OCI-LY7 (cell line): ENCODE data around the gene NARS2. TPM values are rescaled to one million over a fixed set of nuclear protein-coding genes. Genes with fewer than 3 reads are reported as not detected.

Experiments used
- BruUV-seq: library from RNA; stranded (reverse); fragments of 400-500 nt; replicated peaks from 2 replicates; lab custom pipeline; 2021; lab: Mats Ljungman, UMichigan
- CTCF ChIA-PET: fragments of 300-600 bp; sonication (Branson Sonifier 250); formaldehyde crosslinking; loops from one replicate; lab custom pipeline; 2022; ENCODE audit warnings: antibody characterized with exemption; ENCODE audit not compliant: unreplicated experiment; lab: Charles Lee
- POLR2A ChIA-PET: fragments of 300-600 bp; sonication (Branson Sonifier 250); formaldehyde crosslinking; loops from one replicate; lab custom pipeline; 2022; ENCODE audit warnings: antibody characterized with exemption; lab: Charles Lee
- DNase-seq: peaks from one replicate; pipeline ENCODE4 v3.0.0-alpha.2; 2015; ENCODE audit warnings: low spot score
- H2AFZ ChIP-seq: fragments of 200-600 bp; sonication (generic), shearing (Covaris generic); 2 replicates; pipeline ENCODE4 v1.6.1; 2014; ENCODE audit warnings: mild to moderate bottlenecking, antibody characterized with exemption, low read length, moderate library complexity
- H3K27ac ChIP-seq: fragments of 200-600 bp; sonication (generic); 2 replicates; pipeline ENCODE4 v1.5.1; 2014; ENCODE audit warnings: mixed run types, low read depth, mild to moderate bottlenecking, moderate library complexity, low read length, inconsistent platforms; ENCODE audit not compliant: poor library complexity, severe bottlenecking
- H3K36me3 ChIP-seq: fragments of 200-600 bp; sonication (generic); 2 replicates; pipeline ENCODE4 v1.6.1; 2014; ENCODE audit warnings: mild to moderate bottlenecking, antibody characterized with exemption, low read length, moderate library complexity, mixed read lengths; ENCODE audit not compliant: insufficient read depth
- H3K4me1 ChIP-seq: fragments of 200-600 bp; sonication (generic); 2 replicates; pipeline ENCODE4 v1.5.1; 2014; ENCODE audit warnings: mild to moderate bottlenecking, low read length; ENCODE audit not compliant: insufficient read depth, poor library complexity, severe bottlenecking
- H3K4me2 ChIP-seq: fragments of 200-600 bp; sonication (generic); 2 replicates; pipeline ENCODE4 v1.6.1; 2014; ENCODE audit warnings: mild to moderate bottlenecking, low read length
- H3K4me3 ChIP-seq: fragments of 200-600 bp; sonication (generic); 2 replicates; pipeline ENCODE4 v1.5.1; 2014; ENCODE audit warnings: mild to moderate bottlenecking, low read depth, low read length; ENCODE audit not compliant: poor library complexity, severe bottlenecking
- H3K79me2 ChIP-seq: fragments of 200-600 bp; sonication (generic); 2 replicates; pipeline ENCODE4 v1.6.1; 2016; ENCODE audit warnings: low read depth, mild to moderate bottlenecking, low read length, moderate library complexity, mixed read lengths; ENCODE audit not compliant: insufficient read depth
- H3K9me2 ChIP-seq: fragments of 200-600 bp; sonication (generic); 2 replicates; pipeline ENCODE4 v1.6.1; 2016; ENCODE audit warnings: mild to moderate bottlenecking, low read length, mixed read lengths; ENCODE audit not compliant: insufficient read depth
- H3K9me3 ChIP-seq: fragments of 200-600 bp; sonication (generic); 2 replicates; pipeline ENCODE4 v1.6.1; 2014; ENCODE audit warnings: mild to moderate bottlenecking, mixed run types, low read length, mixed read lengths
- H4K20me1 ChIP-seq: fragments of 200-600 bp; sonication (generic); 2 replicates; pipeline ENCODE4 v1.6.1; 2014; ENCODE audit warnings: mild to moderate bottlenecking, antibody characterized with exemption, low read length, moderate library complexity, mixed read lengths; ENCODE audit not compliant: insufficient read depth
- EZH2phosphoT487 ChIP-seq: fragments of 200-600 bp; sonication (generic); IDR thresholded peaks from 2 replicates; pipeline ENCODE4 v1.6.1; 2018; ENCODE audit warnings: low read depth, borderline replicate concordance, mild to moderate bottlenecking, mixed run types, antibody characterized with exemption, low read length, moderate library complexity, mixed read lengths
- intact Hi-C: fragments of 100-400 bp; cut with micrococcal nuclease; formaldehyde crosslinking; loops from one replicate; pipeline ENCODE4 v1.10.0; 2022; ENCODE audit not compliant: unreplicated experiment
- total RNA-seq, 2 experiments: library from RNA; depleted of rRNA in 1 of 2; stranded (reverse); fragments of >200 nt in 1 of 2; shearing (Covaris generic) in 1 of 2; gene quantifications; 2 replicates each; pipeline ENCODE4 v1.2.3, GENCODE V29; 2014 to 2022
- TF ChIP-seq, protein P1 (sequence below): fragments of 200-600 bp; sonication (generic); conservative IDR thresholded peaks from 2 replicates; pipeline ENCODE4 v1.5.1; 2014; ENCODE audit warnings: mild to moderate bottlenecking, antibody characterized with exemption, low read length, moderate library complexity, mixed read lengths

NARS2 gene
- total RNA-seq, 2 experiments from 2014 or later: 28.1 to 29.2 TPM

- Histone ChIP-seq H3K27ac (no peak overlapping the region), H3K9me3 (no peaks in the 10 kb centered on the region; the same call in 1 of the 2 replicates), H3K4me3 (no peak overlapping the region), H3K36me3 (peaks cover 40% of the 10 kb centered on the region), H3K4me1 (no peaks in the 10 kb centered on the region), H3K4me2 (no peak overlapping the region), H3K79me2 (no peaks in the 10 kb centered on the region), H3K9me2 (no peaks in the 10 kb centered on the region), H4K20me1 (no peaks in the 10 kb centered on the region), H2AFZ (no peak overlapping the region)
- no TSS peak for BruUV-seq
- ChIA-PET CTCF (no interaction called here), POLR2A (interaction anchor here (0.7 to 1.0 kb wide), 2 partner anchors 10 to 534 kb away, joined by 3 to 4 read pairs; no protein-coding TSS in a partner anchor)
- no peak for TF ChIP-seq EZH2phosphoT487
- TF ChIP-seq, protein P1, sequence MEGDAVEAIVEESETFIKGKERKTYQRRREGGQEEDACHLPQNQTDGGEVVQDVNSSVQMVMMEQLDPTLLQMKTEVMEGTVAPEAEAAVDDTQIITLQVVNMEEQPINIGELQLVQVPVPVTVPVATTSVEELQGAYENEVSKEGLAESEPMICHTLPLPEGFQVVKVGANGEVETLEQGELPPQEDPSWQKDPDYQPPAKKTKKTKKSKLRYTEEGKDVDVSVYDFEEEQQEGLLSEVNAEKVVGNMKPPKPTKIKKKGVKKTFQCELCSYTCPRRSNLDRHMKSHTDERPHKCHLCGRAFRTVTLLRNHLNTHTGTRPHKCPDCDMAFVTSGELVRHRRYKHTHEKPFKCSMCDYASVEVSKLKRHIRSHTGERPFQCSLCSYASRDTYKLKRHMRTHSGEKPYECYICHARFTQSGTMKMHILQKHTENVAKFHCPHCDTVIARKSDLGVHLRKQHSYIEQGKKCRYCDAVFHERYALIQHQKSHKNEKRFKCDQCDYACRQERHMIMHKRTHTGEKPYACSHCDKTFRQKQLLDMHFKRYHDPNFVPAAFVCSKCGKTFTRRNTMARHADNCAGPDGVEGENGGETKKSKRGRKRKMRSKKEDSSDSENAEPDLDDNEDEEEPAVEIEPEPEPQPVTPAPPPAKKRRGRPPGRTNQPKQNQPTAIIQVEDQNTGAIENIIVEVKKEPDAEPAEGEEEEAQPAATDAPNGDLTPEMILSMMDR: no peak
- intact Hi-C loops: no loop called here
- no peak for DNase-seq
Measured at GRCh38 chr11:78526497-78527146, 48.0 kb downstream of the NARS2 start.

GRCh38 chr11:78525720-78526119 lies 48.9 kb downstream of the NARS2 start:
- H3K79me2 ChIP-seq: no peaks in the 10 kb centered on the region
- no peaks in the 10 kb centered on the region for H3K4me1 ChIP-seq
- DNase-seq: no peak
- no peak overlapping the region for H3K4me3 ChIP-seq
- H3K27ac ChIP-seq: no peak overlapping the region
- H2AFZ ChIP-seq: no peak overlapping the region
- ChIA-PET CTCF (no interaction called here), POLR2A (interaction anchor here (0.6 to 1.0 kb wide), 3 partner anchors 11 to 533 kb away, joined by 3 to 6 read pairs (median 4); no protein-coding TSS in a partner anchor)
- no peak overlapping the region for H3K4me2 ChIP-seq
- H3K9me3 ChIP-seq: no peaks in the 10 kb centered on the region
- intact Hi-C loops: no loop called here
- no peaks in the 10 kb centered on the region for H3K9me2 ChIP-seq
- BruUV-seq: no TSS peak
- H3K36me3 ChIP-seq: peaks cover 33% of the 10 kb centered on the region
- no peaks in the 10 kb centered on the region for H4K20me1 ChIP-seq
- TF ChIP-seq EZH2phosphoT487: no peak
- TF ChIP-seq, protein P1: no peak

DNA sequence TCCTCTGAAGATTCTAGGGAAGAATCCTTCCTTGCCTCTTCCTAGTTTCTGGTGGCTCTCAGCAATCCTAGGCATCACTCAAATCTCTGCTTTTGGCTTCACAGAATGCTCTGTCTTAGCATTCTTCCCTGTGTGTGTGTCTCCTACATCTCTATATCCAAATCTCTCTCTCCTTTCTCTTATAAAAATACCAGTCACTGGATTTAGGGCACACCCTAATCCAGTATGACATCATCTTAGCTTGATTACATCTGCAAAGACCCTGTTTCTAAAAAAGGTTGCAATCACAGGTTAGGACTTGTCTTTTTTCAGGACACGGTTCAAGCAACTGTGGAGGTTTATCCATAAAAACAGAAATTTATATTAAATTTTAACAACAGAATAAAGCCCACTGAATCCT lies 54.4 kb downstream of the NARS2 start:
- H3K79me2 ChIP-seq: no peaks in the 10 kb centered on the region
- ChIA-PET POLR2A (interaction anchor here (1.0 to 1.2 kb wide), 2 partner anchors 17 to 24 kb away, joined by 3 to 4 read pairs; no protein-coding TSS in a partner anchor), CTCF (no interaction called here)
- no peak overlapping the region for H3K4me2 ChIP-seq
- intact Hi-C loops: no loop called here
- H4K20me1 ChIP-seq: no peaks in the 10 kb centered on the region
- no peak overlapping the region for H2AFZ ChIP-seq
- H3K27ac ChIP-seq: no peak overlapping the region
- DNase-seq: no peak
- BruUV-seq: no TSS peak
- H3K9me3 ChIP-seq: no peaks in the 10 kb centered on the region
- no peak overlapping the region for H3K4me3 ChIP-seq
- no peak for TF ChIP-seq EZH2phosphoT487
- TF ChIP-seq, protein P1: no peak
- H3K4me1 ChIP-seq: no peaks in the 10 kb centered on the region
- peaks cover 13% of the 10 kb centered on the region; the same call in 1 of the 2 replicates for H3K36me3 ChIP-seq
- H3K9me2 ChIP-seq: no peaks in the 10 kb centered on the region
